Left lobe of liver (tissue), 2 donors: Measurements from ENCODE around the gene SPTB. TPM values are rescaled to one million over a fixed set of nuclear protein-coding genes. Genes with fewer than 3 reads are reported as not detected.

Source experiments
- ATAC-seq: fragments of 200-7000 bp; cut with Tn5 transposase; one replicate; pipeline ENCODE4 v1.9.1; 2020; ENCODE audit warnings: mild to moderate bottlenecking, moderate library complexity
- DNase-seq: peaks from one replicate; pipeline ENCODE4 v3.0.0-alpha.2; 2020; ENCODE audit warnings: low spot score
- total RNA-seq: library from RNA; stranded (reverse); gene quantifications from one replicate; pipeline ENCODE4 v1.2.1, GENCODE V29; 2021
- donor health status: DM: no; HTN: no; CAD: no; lungs with moderate emphysema.
- donor health status: DM: no; HTN: yes; CAD: no.

SPTB gene
- total RNA-seq, 1 donor from 2014 or later: 0.35 TPM

GRCh38 chr14:64792871-64793560 is 86.7 kb downstream of the SPTB start:
- DNase-seq (no peak), ATAC-seq (no peak)

GRCh38 chr14:64792231-64792630 is 87.5 kb downstream of the SPTB start:
- ATAC-seq: no peak
- DNase-seq: no peak

- ATAC-seq: no peak
- no peak for DNase-seq
These were observed 89.2 kb downstream of the SPTB start for GRCh38 chr14:64790478-64790877.

- ATAC-seq (no peak), DNase-seq (no peak)
These were observed 90.0 kb downstream of the SPTB start for GRCh38 chr14:64789696-64790095.

- no peak for ATAC-seq
These were observed 91.0 kb downstream of the SPTB start for GRCh38 chr14:64788706-64789105.

GRCh38 chr14:64787619-64788018 is 92.1 kb downstream of the SPTB start:
- ATAC-seq: peak; percentile 24
- no peak for DNase-seq

More at GRCh38 chr14:64788706-64789105, 91.0 kb downstream of the SPTB start:
- DNase-seq: no peak

GRCh38 chr14:64786296-64787149 is 93.2 kb downstream of the SPTB start:
- DNase-seq (no peak), ATAC-seq (peak; percentile 29)

GRCh38 chr14:64784006-64784405 is 95.7 kb downstream of the SPTB start:
- ATAC-seq (no peak), DNase-seq (no peak)

GRCh38 chr14:64782196-64782595 is 97.5 kb downstream of the SPTB start:
- ATAC-seq (no peak), DNase-seq (no peak)

- ATAC-seq (peak; percentile 79), DNase-seq (peak; percentile 68)
These were observed 100.2 kb downstream of the SPTB start for GRCh38 chr14:64779472-64779871.

- DNase-seq (peak; percentile 73), ATAC-seq (peak; percentile 92)
These were observed 101.5 kb downstream of the SPTB start for GRCh38 chr14:64778104-64778754.

- no peak for ATAC-seq
- DNase-seq: no peak
These were observed 102.2 kb downstream of the SPTB start for GRCh38 chr14:64777461-64777860.

GRCh38 chr14:64775081-64775777 is 104.5 kb downstream of the SPTB start:
- ATAC-seq (no peak), DNase-seq (no peak)

- DNase-seq (no peak), ATAC-seq (no peak)
These were observed 105.4 kb downstream of the SPTB start for GRCh38 chr14:64774272-64774671.

GRCh38 chr14:64773577-64773976 is 106.1 kb downstream of the SPTB start:
- DNase-seq: no peak
- ATAC-seq: no peak

GRCh38 chr14:64773046-64773445 is 106.7 kb downstream of the SPTB start:
- no peak for ATAC-seq
- DNase-seq: no peak

- ATAC-seq (peak; percentile 27), DNase-seq (no peak)
These were observed 107.2 kb downstream of the SPTB start for GRCh38 chr14:64772397-64772950.

GRCh38 chr14:64771161-64771560 is 108.5 kb downstream of the SPTB start:
- ATAC-seq: no peak
- no peak for DNase-seq

- DNase-seq: no peak
- ATAC-seq: no peak
These were observed 109.0 kb downstream of the SPTB start for GRCh38 chr14:64770751-64771150.

- no peak for ATAC-seq
- no peak for DNase-seq
These were observed 110.3 kb downstream of the SPTB start for GRCh38 chr14:64769096-64770020.
